Loucy (cell line): ENCODE results near the gene DPYSL3.

Source experiments
- CTCF ChIP-seq: fragments of 200-600 bp; sonication (generic); conservative IDR thresholded peaks from 2 replicates; pipeline ENCODE4 v1.5.1; 2014; ENCODE audit warnings: mild to moderate bottlenecking, antibody characterized with exemption, low read length
- EZH2phosphoT487 ChIP-seq: fragments of 200-600 bp; IDR thresholded peaks from 2 replicates; pipeline ENCODE4 v1.6.1; 2018; ENCODE audit warnings: antibody characterized with exemption, mild to moderate bottlenecking, moderate library complexity, borderline replicate concordance

DNA sequence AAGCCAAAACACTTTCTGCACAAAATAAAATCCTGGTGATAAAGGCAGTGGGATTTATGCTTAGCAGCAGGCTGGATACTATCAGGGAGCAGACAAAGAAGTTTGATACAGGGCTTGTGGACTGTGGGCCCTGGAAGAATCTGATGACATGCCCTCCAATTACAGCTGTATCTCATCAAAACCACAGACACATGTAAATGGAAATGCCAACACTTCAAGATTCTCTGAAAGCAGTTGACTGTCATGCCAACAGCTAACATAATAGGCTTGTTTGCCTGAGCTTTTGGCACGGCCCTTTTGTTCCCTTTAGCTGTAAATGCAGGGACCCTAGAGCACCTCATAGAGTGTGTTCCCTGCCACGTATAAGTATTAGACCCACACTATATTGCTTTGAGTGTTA lies 160.6 kb downstream of the DPYSL3 start:
- no peak for TF ChIP-seq CTCF
- TF ChIP-seq EZH2phosphoT487 = no peak
